Thyroid gland (tissue), 4 donors: ENCODE data around the gene RNASET2.
"Not testable (repeated sequence)": the region's sequence is repeated elsewhere in the genome, so short reads cannot be mapped to it uniquely, and the experiment has no call there.

ENCODE experiments used
- POLR2A ChIP-seq, 2 donors: fragments of 450-650 bp; IDR thresholded peaks; one replicate each; pipeline ENCODE4 v1.6.1; 2017; ENCODE audit warnings: antibody characterized with exemption in 2 of 2, mild to moderate bottlenecking in 2 of 2, moderate library complexity in 1 of 2
- TF ChIP-seq, protein P1 (sequence below), 6 experiments: fragments of 200-600 bp in 3 of 6; fragments of 450-650 bp in 3 of 6; sonication (generic) in 3 of 6; IDR thresholded peaks; one replicate each; pipeline ENCODE4 v1.5.1; 2016 to 2019; ENCODE audit warnings: antibody characterized with exemption in 6 of 6, mild to moderate bottlenecking in 2 of 6, inconsistent platforms in 1 of 6, moderate library complexity in 1 of 6

DNA sequence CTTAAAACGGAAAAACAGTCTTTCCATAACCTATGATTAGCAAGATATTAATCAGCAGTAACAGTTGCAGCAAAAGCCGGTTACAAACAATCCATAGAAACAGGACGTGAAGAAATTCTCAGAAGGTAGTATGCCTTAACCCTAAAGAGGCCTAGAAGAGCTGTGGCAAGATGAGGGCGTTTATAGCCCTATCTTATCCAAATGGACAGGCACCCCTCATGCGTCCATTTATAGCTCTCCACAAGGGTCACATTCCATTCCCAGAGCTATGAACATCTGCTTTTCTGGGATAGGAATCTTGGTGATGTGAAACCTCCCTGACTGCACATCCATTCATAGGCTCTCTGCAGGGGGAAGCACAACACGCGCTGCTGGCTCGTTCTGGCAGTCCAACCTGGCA, 40.9 kb downstream of the RNASET2 start:
- TF ChIP-seq, protein P1, sequence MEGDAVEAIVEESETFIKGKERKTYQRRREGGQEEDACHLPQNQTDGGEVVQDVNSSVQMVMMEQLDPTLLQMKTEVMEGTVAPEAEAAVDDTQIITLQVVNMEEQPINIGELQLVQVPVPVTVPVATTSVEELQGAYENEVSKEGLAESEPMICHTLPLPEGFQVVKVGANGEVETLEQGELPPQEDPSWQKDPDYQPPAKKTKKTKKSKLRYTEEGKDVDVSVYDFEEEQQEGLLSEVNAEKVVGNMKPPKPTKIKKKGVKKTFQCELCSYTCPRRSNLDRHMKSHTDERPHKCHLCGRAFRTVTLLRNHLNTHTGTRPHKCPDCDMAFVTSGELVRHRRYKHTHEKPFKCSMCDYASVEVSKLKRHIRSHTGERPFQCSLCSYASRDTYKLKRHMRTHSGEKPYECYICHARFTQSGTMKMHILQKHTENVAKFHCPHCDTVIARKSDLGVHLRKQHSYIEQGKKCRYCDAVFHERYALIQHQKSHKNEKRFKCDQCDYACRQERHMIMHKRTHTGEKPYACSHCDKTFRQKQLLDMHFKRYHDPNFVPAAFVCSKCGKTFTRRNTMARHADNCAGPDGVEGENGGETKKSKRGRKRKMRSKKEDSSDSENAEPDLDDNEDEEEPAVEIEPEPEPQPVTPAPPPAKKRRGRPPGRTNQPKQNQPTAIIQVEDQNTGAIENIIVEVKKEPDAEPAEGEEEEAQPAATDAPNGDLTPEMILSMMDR (IDR thresholded peaks at IDR 0.05): not testable (repeated sequence)
- TF ChIP-seq POLR2A (IDR thresholded peaks at IDR 0.05): not testable (repeated sequence)
